GM23338 (cell line): ENCODE measurements around the gene MARVELD3. TPM values are rescaled to one million over a fixed set of nuclear protein-coding genes. Genes with fewer than 3 reads are reported as not detected.
A peak's percentile ranks its signal among the peaks of the same experiment; 100 is the strongest.

ENCODE experiments used
- ATAC-seq: fragments of 200-7000 bp; cut with Tn5 transposase; 3 replicates; pipeline ENCODE4 v1.9.1; 2020
- DNase-seq: peaks from one replicate; pipeline ENCODE4 v3.0.0-alpha.2; 2015; ENCODE audit warnings: low spot score
- H2AFZ ChIP-seq: fragments of 200-600 bp; sonication (generic); 2 replicates; pipeline ENCODE4 v1.8.0; 2016; ENCODE audit warnings: antibody characterized with exemption, mild to moderate bottlenecking, moderate library complexity
- H3F3A ChIP-seq: fragments of 200-600 bp; sonication (generic); replicated peaks from 2 replicates; pipeline ENCODE4 v1.8.0; 2017; ENCODE audit warnings: antibody characterized with exemption, mixed run types, low read depth
- H3K27ac ChIP-seq: fragments of 200-600 bp; sonication (generic); 2 replicates; pipeline ENCODE4 v1.6.1; 2016; ENCODE audit warnings: low read depth
- H3K27me3 ChIP-seq: fragments of 200-600 bp; sonication (generic); 2 replicates; pipeline ENCODE4 v1.8.0; 2016; ENCODE audit warnings: mild to moderate bottlenecking, mixed run types, moderate library complexity; ENCODE audit not compliant: insufficient read depth
- H3K36me3 ChIP-seq: fragments of 200-600 bp; sonication (generic); 2 replicates; pipeline ENCODE4 v1.8.0; 2016; ENCODE audit warnings: mild to moderate bottlenecking; ENCODE audit not compliant: insufficient read depth
- H3K4me1 ChIP-seq: fragments of 200-600 bp; sonication (generic); 2 replicates; pipeline ENCODE4 v1.8.0; 2016; ENCODE audit warnings: mild to moderate bottlenecking, moderate library complexity; ENCODE audit not compliant: insufficient read depth
- H3K4me2 ChIP-seq: fragments of 200-600 bp; sonication (generic); 2 replicates; pipeline ENCODE4 v1.7.1; 2017; ENCODE audit warnings: mixed run types
- H3K4me3 ChIP-seq: fragments of 200-600 bp; sonication (generic); 2 replicates; pipeline ENCODE4 v1.6.1; 2016; ENCODE audit warnings: mixed run types
- H3K79me2 ChIP-seq: fragments of 200-600 bp; sonication (generic); replicated peaks from 2 replicates; pipeline ENCODE4 v1.8.0; 2017; ENCODE audit warnings: mild to moderate bottlenecking; ENCODE audit not compliant: insufficient read depth
- H3K9me2 ChIP-seq: fragments of 200-600 bp; sonication (generic); 2 replicates; pipeline ENCODE4 v1.8.0; 2017; ENCODE audit not compliant: insufficient read depth
- H4K20me1 ChIP-seq: fragments of 200-600 bp; sonication (generic); replicated peaks from 2 replicates; pipeline ENCODE4 v1.8.0; 2017; ENCODE audit warnings: mild to moderate bottlenecking; ENCODE audit not compliant: insufficient read depth
- H3K27ac Mint-ChIP-seq: 2 replicates; pipeline ENCODE4 v1.8.0; 2020; ENCODE audit warnings: inconsistent platforms, mild to moderate bottlenecking, moderate library complexity, mixed read lengths
- H3K27me3 Mint-ChIP-seq: 3 replicates; pipeline ENCODE4 v1.8.0; 2022; ENCODE audit warnings: low read depth, mild to moderate bottlenecking, moderate library complexity, mixed read lengths, inconsistent platforms; ENCODE audit not compliant: insufficient read depth, poor library complexity
- H3K36me3 Mint-ChIP-seq: 3 replicates; pipeline ENCODE4 v1.8.0; 2021; ENCODE audit warnings: low read depth, mild to moderate bottlenecking, inconsistent platforms, moderate library complexity, mixed read lengths
- H3K4me1 Mint-ChIP-seq: 3 replicates; pipeline ENCODE4 v1.8.0; 2020; ENCODE audit warnings: mild to moderate bottlenecking, inconsistent platforms, mixed read lengths
- H3K4me3 Mint-ChIP-seq: 3 replicates; pipeline ENCODE4 v1.8.0; 2021; ENCODE audit warnings: moderate library complexity, mild to moderate bottlenecking, inconsistent platforms, mixed read lengths
- H3K9me3 Mint-ChIP-seq: 3 replicates; pipeline ENCODE4 v1.8.0; 2020; ENCODE audit warnings: moderate library complexity, mild to moderate bottlenecking, inconsistent platforms, mixed read lengths
- CREB1 ChIP-seq: fragments of 250-450 bp; sonication (Bioruptor Pico); IDR thresholded peaks from 2 replicates; pipeline ENCODE4 v1.5.0; 2020; ENCODE audit warnings: low read depth, mild to moderate bottlenecking, moderate library complexity
- EZH2phosphoT487 ChIP-seq: fragments of 200-600 bp; sonication (generic); IDR thresholded peaks from one replicate; pipeline ENCODE4 v1.8.1; 2018; ENCODE audit warnings: antibody characterized with exemption; ENCODE audit not compliant: unreplicated experiment
- JUNB ChIP-seq: IDR thresholded peaks from one replicate; pipeline ENCODE4 v1.6.1; 2016; ENCODE audit warnings: antibody characterized with exemption; ENCODE audit not compliant: unreplicated experiment
- NANOG ChIP-seq: IDR thresholded peaks from 2 replicates; pipeline ENCODE4 v1.6.1; 2016; ENCODE audit warnings: antibody characterized with exemption, borderline replicate concordance
- STAT1 ChIP-seq: IDR thresholded peaks from one replicate; pipeline ENCODE4 v1.6.1; 2016; ENCODE audit warnings: antibody characterized with exemption; ENCODE audit not compliant: unreplicated experiment
- ZNF114 ChIP-seq: fragments of 250-450 bp; sonication (Bioruptor Pico); IDR thresholded peaks from 2 replicates; pipeline ENCODE4 v1.5.0; 2020; ENCODE audit warnings: mild to moderate bottlenecking, moderate library complexity
- ZNF331 ChIP-seq: fragments of 250-450 bp; sonication (Bioruptor Pico); IDR thresholded peaks from 2 replicates; pipeline ENCODE4 v1.5.0; 2020; ENCODE audit warnings: low read depth, mild to moderate bottlenecking, moderate library complexity
- polyA plus RNA-seq: library from polyadenylated mRNA; unstranded; fragments of >200 nt; fragmentation: Nextera tagmentation; extraction: Ambion mirVana; gene quantifications from 2 replicates; pipeline ENCODE4 v1.2.1, GENCODE V29; 2016
- total RNA-seq: library from RNA; depleted of rRNA; stranded (reverse); fragments of >200 nt; shearing (Covaris generic); gene quantifications from 2 replicates; pipeline ENCODE4 v1.2.3, GENCODE V29; 2014
- TF ChIP-seq, protein P1 (sequence below): IDR thresholded peaks from one replicate; pipeline ENCODE4 v1.6.1; 2018; ENCODE audit warnings: antibody characterized with exemption; ENCODE audit not compliant: unreplicated experiment
- TF ChIP-seq, protein P2 (sequence below), 2 experiments: fragments of 200-600 bp in 1 of 2; sonication (generic) in 1 of 2; conservative IDR thresholded peaks; 2 replicates each; pipeline versions ENCODE4 v1.5.1 to v1.6.1; 2016 to 2017; ENCODE audit warnings: antibody characterized with exemption in 2 of 2, low read depth in 2 of 2, mild to moderate bottlenecking in 2 of 2, moderate library complexity in 1 of 2
- TF ChIP-seq, protein P3 (sequence below): IDR thresholded peaks from 2 replicates; pipeline ENCODE4 v1.6.1; 2016; ENCODE audit warnings: antibody characterized with exemption

Gene MARVELD3
- total and polyA plus RNA-seq, 2 experiments from 2014 or later = 23.4 to 32.7 TPM

DNA sequence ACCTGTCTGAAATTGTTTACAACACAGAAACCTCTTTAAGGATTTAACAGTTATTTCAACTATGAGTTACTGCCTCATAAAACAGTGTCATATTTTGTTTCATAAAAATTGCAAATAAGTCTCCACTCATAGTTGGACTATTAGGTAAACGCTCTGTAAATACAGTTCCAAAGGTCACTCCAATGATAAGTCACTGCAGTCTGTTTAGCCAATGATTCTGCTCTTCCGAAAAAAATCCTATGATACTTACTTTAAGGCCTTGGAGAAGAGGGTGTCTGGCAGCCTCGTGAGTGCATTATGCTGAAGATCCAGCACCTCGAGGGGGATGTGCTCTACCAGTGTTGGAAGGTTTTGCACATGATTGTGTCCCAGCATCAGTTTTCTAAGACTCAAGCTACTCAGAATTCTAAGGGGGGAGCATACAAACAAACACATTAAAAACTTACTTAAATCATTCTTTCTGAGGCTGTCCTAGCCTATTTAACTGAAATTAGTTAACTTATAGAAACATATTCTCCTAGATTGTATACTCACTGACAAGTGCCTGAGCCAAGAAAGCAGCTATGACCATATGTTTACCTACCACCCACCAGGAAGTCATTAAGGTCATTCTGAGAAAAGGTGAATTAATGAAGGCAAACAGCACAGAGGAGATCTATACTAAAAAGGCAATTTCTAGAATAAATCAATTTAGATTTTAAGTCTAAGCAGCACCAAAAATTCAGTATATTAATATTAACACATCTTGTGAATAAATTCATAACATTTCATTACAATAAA, 41.1 kb downstream of the MARVELD3 start (continued):
- TF ChIP-seq, protein P1, sequence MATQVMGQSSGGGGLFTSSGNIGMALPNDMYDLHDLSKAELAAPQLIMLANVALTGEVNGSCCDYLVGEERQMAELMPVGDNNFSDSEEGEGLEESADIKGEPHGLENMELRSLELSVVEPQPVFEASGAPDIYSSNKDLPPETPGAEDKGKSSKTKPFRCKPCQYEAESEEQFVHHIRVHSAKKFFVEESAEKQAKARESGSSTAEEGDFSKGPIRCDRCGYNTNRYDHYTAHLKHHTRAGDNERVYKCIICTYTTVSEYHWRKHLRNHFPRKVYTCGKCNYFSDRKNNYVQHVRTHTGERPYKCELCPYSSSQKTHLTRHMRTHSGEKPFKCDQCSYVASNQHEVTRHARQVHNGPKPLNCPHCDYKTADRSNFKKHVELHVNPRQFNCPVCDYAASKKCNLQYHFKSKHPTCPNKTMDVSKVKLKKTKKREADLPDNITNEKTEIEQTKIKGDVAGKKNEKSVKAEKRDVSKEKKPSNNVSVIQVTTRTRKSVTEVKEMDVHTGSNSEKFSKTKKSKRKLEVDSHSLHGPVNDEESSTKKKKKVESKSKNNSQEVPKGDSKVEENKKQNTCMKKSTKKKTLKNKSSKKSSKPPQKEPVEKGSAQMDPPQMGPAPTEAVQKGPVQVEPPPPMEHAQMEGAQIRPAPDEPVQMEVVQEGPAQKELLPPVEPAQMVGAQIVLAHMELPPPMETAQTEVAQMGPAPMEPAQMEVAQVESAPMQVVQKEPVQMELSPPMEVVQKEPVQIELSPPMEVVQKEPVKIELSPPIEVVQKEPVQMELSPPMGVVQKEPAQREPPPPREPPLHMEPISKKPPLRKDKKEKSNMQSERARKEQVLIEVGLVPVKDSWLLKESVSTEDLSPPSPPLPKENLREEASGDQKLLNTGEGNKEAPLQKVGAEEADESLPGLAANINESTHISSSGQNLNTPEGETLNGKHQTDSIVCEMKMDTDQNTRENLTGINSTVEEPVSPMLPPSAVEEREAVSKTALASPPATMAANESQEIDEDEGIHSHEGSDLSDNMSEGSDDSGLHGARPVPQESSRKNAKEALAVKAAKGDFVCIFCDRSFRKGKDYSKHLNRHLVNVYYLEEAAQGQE = no peak
- TF ChIP-seq NANOG (no peak), ZNF331 (CRISPR knock-in tag) (no peak), EZH2phosphoT487 (no peak), JUNB (no peak), STAT1 (no peak), ZNF114 (CRISPR knock-in tag) (no peak), CREB1 (CRISPR knock-in tag) (no peak)
- TF ChIP-seq, protein P2, sequence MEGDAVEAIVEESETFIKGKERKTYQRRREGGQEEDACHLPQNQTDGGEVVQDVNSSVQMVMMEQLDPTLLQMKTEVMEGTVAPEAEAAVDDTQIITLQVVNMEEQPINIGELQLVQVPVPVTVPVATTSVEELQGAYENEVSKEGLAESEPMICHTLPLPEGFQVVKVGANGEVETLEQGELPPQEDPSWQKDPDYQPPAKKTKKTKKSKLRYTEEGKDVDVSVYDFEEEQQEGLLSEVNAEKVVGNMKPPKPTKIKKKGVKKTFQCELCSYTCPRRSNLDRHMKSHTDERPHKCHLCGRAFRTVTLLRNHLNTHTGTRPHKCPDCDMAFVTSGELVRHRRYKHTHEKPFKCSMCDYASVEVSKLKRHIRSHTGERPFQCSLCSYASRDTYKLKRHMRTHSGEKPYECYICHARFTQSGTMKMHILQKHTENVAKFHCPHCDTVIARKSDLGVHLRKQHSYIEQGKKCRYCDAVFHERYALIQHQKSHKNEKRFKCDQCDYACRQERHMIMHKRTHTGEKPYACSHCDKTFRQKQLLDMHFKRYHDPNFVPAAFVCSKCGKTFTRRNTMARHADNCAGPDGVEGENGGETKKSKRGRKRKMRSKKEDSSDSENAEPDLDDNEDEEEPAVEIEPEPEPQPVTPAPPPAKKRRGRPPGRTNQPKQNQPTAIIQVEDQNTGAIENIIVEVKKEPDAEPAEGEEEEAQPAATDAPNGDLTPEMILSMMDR (conservative IDR thresholded peaks at IDR 0.05; ENCODE audit: low read depth in 2 of 2) = no peak
- TF ChIP-seq, protein P3, sequence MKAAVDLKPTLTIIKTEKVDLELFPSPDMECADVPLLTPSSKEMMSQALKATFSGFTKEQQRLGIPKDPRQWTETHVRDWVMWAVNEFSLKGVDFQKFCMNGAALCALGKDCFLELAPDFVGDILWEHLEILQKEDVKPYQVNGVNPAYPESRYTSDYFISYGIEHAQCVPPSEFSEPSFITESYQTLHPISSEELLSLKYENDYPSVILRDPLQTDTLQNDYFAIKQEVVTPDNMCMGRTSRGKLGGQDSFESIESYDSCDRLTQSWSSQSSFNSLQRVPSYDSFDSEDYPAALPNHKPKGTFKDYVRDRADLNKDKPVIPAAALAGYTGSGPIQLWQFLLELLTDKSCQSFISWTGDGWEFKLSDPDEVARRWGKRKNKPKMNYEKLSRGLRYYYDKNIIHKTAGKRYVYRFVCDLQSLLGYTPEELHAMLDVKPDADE = no peak

DNA sequence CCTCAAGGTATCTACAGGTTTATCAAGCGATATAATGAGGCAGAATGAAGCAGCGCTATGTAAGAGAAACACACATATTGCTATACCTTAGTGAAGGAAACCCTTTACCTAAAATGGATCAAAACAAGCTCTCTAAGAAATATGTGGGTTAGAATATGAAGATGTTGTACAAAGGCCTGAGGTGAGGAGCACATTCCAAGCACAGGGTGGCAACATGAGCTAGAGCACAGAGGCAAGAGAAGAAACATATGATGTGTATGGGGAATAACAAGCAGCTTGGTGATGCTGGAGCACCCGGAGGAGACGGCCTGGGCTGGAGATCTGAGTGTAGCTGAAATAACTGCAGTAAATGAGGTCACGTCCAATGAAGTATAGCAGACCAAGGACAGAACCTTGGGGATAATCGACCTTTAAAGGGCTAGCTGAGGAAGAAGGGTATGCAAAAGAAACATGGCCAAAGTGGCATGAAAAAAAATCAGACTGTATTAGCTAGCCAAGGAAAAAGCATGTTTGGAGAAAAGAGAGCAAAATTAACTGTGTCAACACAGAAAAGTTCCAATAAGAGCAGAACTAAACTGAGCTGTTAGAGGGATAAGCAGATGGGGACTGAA, 44.0 kb downstream of the MARVELD3 start:
- no peaks in the 10 kb centered on the region for H4K20me1 ChIP-seq
- H3K9me3 Mint-ChIP-seq = no peaks in the 10 kb centered on the region
- ATAC-seq (no peak), DNase-seq (no peak)
- H3K27ac ChIP-seq = 0 out of 2 replicates have a peak overlapping the region, but pooled peaks have one; percentile 33
- H3F3A ChIP-seq = 0 out of 2 replicates have a peak, but pooled peaks cover 3% of the 10 kb centered on the region
- H3K4me2 ChIP-seq = no peak overlapping the region
- H2AFZ ChIP-seq = no peak overlapping the region
- H3K27me3 Mint-ChIP-seq = no peaks in the 10 kb centered on the region
- H3K27ac Mint-ChIP-seq = no peak overlapping the region
- no peaks in the 10 kb centered on the region for H3K79me2 ChIP-seq
- H3K4me3 Mint-ChIP-seq = no peak overlapping the region
- peaks cover 46% of the 10 kb centered on the region for H3K36me3 Mint-ChIP-seq
- H3K36me3 ChIP-seq = peaks cover 37% of the 10 kb centered on the region
- H3K4me3 ChIP-seq = no peak overlapping the region
- H3K4me1 Mint-ChIP-seq = peaks cover 2% of the 10 kb centered on the region; the same call in 1 of the 3 replicates
- no peaks in the 10 kb centered on the region for H3K9me2 ChIP-seq
- no peaks in the 10 kb centered on the region for H3K4me1 ChIP-seq
- no peaks in the 10 kb centered on the region for H3K27me3 ChIP-seq
- TF ChIP-seq JUNB (no peak), ZNF114 (CRISPR knock-in tag) (no peak), CREB1 (CRISPR knock-in tag) (no peak)
- TF ChIP-seq, protein P1 = no peak
